GM18861 (cell line): ENCODE measurements around the gene PPARG.

Experiments used
- ATAC-seq: cut with Tn5 transposase; IDR thresholded peaks from one replicate; pipeline ENCODE4 v1.9.1; 2021; ENCODE audit not compliant: unreplicated experiment

The PPARG gene

GRCh38 chr3:12308517-12308916 is 19.6 kb downstream of the PPARG start:
- ATAC-seq = no peak

GRCh38 chr3:12309716-12310115 is 20.8 kb downstream of the PPARG start:
- no peak for ATAC-seq

GRCh38 chr3:12312010-12312409 is 23.1 kb downstream of the PPARG start:
- ATAC-seq = no peak

- ATAC-seq = no peak
These were observed 24.6 kb downstream of the PPARG start for GRCh38 chr3:12313519-12313918.

GRCh38 chr3:12316253-12316652 is 27.4 kb downstream of the PPARG start:
- ATAC-seq = no peak

- peak; percentile 74 for ATAC-seq
These were observed 28.0 kb downstream of the PPARG start for GRCh38 chr3:12316729-12317351.

- no peak for ATAC-seq
These were observed 29.0 kb downstream of the PPARG start for GRCh38 chr3:12317914-12318313.

- ATAC-seq = no peak
These were observed 30.1 kb downstream of the PPARG start for GRCh38 chr3:12318758-12319621.

- ATAC-seq = no peak
These were observed 32.1 kb downstream of the PPARG start for GRCh38 chr3:12321015-12321414.

GRCh38 chr3:12323237-12323636 is 34.4 kb downstream of the PPARG start:
- ATAC-seq = no peak

GRCh38 chr3:12325586-12326515 is 37.0 kb downstream of the PPARG start:
- ATAC-seq = no peak

- ATAC-seq = no peak
These were observed 38.2 kb downstream of the PPARG start for GRCh38 chr3:12327021-12327420.

- no peak for ATAC-seq
These were observed 39.4 kb downstream of the PPARG start for GRCh38 chr3:12328132-12328836.

GRCh38 chr3:12328837-12329462 is 40.1 kb downstream of the PPARG start:
- ATAC-seq = no peak

GRCh38 chr3:12334786-12335185 is 45.9 kb downstream of the PPARG start:
- no peak for ATAC-seq

- no peak for ATAC-seq
These were observed 46.6 kb downstream of the PPARG start for GRCh38 chr3:12335421-12335820.

GRCh38 chr3:12336099-12336498 is 47.2 kb downstream of the PPARG start:
- ATAC-seq = no peak

- ATAC-seq = no peak
These were observed 50.0 kb downstream of the PPARG start for GRCh38 chr3:12338595-12339546.
